C4-2B (cell line): ENCODE measurements around the gene CSNK1D.

Source experiments
- H3K27ac ChIP-seq: fragments of 450-650 bp; 2 replicates; pipeline ENCODE4 v1.5.1; 2017
- CTCF ChIP-seq: fragments of 450-650 bp; conservative IDR thresholded peaks from 2 replicates; pipeline ENCODE4 v1.5.1; 2017; ENCODE audit warnings: mild to moderate bottlenecking
- ZFX ChIP-seq: fragments of 450-650 bp; IDR thresholded peaks from 2 replicates; pipeline ENCODE4 v1.6.1; 2017

CSNK1D gene

GRCh38 chr17:82273327-82274133, at the start of gene CSNK1D:
Gene CSNK1D (minus strand): TSS chr17:82273700. CDS start chr17:82273381, 319 bp downstream.
- peak within 1 kb of the TSS; percentile 94 for H3K27ac ChIP-seq
- peak; percentile 55; the same call in 1 of the 2 replicates for TF ChIP-seq ZFX
- TF ChIP-seq CTCF: no peak

GRCh38 chr17:82322526-82323453, 49.3 kb upstream of the CSNK1D start:
- no peak overlapping the region for H3K27ac ChIP-seq
- TF ChIP-seq CTCF (no peak), ZFX (no peak)

- TF ChIP-seq CTCF: no peak
- TF ChIP-seq ZFX: no peak
Observed at GRCh38 chr17:82321947-82322466, 48.5 kb upstream of the CSNK1D start.

GRCh38 chr17:82320956-82321927, 47.7 kb upstream of the CSNK1D start:
- TF ChIP-seq ZFX: no peak
- peak; percentile 98 for TF ChIP-seq CTCF
- no peak overlapping the region for H3K27ac ChIP-seq

More at GRCh38 chr17:82321947-82322466, 48.5 kb upstream of the CSNK1D start:
- no peak overlapping the region for H3K27ac ChIP-seq

- TF ChIP-seq ZFX: no peak
- no peak for TF ChIP-seq CTCF
- no peak overlapping the region for H3K27ac ChIP-seq
Observed at GRCh38 chr17:82320140-82320840, 46.8 kb upstream of the CSNK1D start.

GRCh38 chr17:82319619-82320062, 46.1 kb upstream of the CSNK1D start:
- no peak overlapping the region for H3K27ac ChIP-seq
- TF ChIP-seq CTCF (no peak), ZFX (no peak)
